ENCODE results near the gene FANCC.

The FANCC gene

GRCh38 chr9:95073042-95073607 lies 244.4 kb downstream of the FANCC start:
- no peak overlapping the region for H3K4me3 ChIP-seq (ENCODE audit: low read depth, low read length)
- no peak for DNase-seq (ENCODE audit: low read depth)
- peak; percentile 48 for TF ChIP-seq CTCF (IDR thresholded peaks at IDR 0.05; ENCODE audit: control insufficient read depth, extremely low read depth, insufficient read depth)

- no peak for TF ChIP-seq CTCF (IDR thresholded peaks at IDR 0.05; ENCODE audit: control insufficient read depth, extremely low read depth, insufficient read depth)
- no peak overlapping the region for H3K4me3 ChIP-seq (ENCODE audit: low read depth, low read length)
- no peak for DNase-seq (ENCODE audit: low read depth)
These were observed 245.6 kb downstream of the FANCC start for GRCh38 chr9:95071925-95072324.

GRCh38 chr9:95071450-95071849 lies 246.1 kb downstream of the FANCC start:
- no peak overlapping the region for H3K4me3 ChIP-seq (ENCODE audit: low read depth, low read length)
- no peak for TF ChIP-seq CTCF (IDR thresholded peaks at IDR 0.05; ENCODE audit: control insufficient read depth, extremely low read depth, insufficient read depth)
- no peak for DNase-seq (ENCODE audit: low read depth)

- no peak for DNase-seq (ENCODE audit: low read depth)
- no peak overlapping the region for H3K4me3 ChIP-seq (ENCODE audit: low read depth, low read length)
- no peak for TF ChIP-seq CTCF (IDR thresholded peaks at IDR 0.05; ENCODE audit: control insufficient read depth, extremely low read depth, insufficient read depth)
These were observed 246.9 kb downstream of the FANCC start for GRCh38 chr9:95070549-95071021.

GRCh38 chr9:95067897-95068296 lies 249.6 kb downstream of the FANCC start:
- no peak for DNase-seq (ENCODE audit: low read depth)
- no peak overlapping the region for H3K4me3 ChIP-seq (ENCODE audit: low read depth, low read length)
- no peak for TF ChIP-seq CTCF (IDR thresholded peaks at IDR 0.05; ENCODE audit: control insufficient read depth, extremely low read depth, insufficient read depth)

- no peak for TF ChIP-seq CTCF (IDR thresholded peaks at IDR 0.05; ENCODE audit: control insufficient read depth, extremely low read depth, insufficient read depth)
- no peak overlapping the region for H3K4me3 ChIP-seq (ENCODE audit: low read depth, low read length)
- DNase-seq (ENCODE audit: low read depth), result no peak
These were observed 250.5 kb downstream of the FANCC start for GRCh38 chr9:95067057-95067456.

GRCh38 chr9:95065224-95065623 lies 252.3 kb downstream of the FANCC start:
- no peak overlapping the region for H3K4me3 ChIP-seq (ENCODE audit: low read depth, low read length)
- no peak for DNase-seq (ENCODE audit: low read depth)
- no peak for TF ChIP-seq CTCF (IDR thresholded peaks at IDR 0.05; ENCODE audit: control insufficient read depth, extremely low read depth, insufficient read depth)
